Measurements from ENCODE around the gene PACSIN1.
"Not testable (repeated sequence)": the region's sequence is repeated elsewhere in the genome, so short reads cannot be mapped to it uniquely, and the experiment has no call there.

Gene PACSIN1

DNA sequence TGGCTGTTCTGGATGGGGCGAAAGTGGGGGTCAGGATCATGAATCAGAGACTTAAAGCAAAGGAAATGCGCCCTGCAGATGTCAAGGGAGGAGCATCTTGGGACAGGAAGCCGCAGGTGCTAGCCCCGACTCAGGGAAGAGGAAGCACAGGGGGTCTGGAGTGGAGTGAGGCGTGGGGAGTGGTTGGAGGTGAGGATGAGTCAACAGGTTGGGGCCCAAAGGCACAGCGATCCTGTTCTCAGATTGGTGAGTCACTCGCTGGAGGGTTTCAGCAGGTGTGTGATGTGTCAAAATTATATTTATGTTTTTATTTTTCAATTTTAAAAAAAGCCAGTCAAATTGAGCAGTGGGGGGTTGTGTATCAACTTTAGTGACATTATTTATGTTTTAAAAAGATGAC, 19.0 kb downstream of the PACSIN1 start:
- DNase-seq (ENCODE audit: low read depth, low spot score) = peak; percentile 17

DNA sequence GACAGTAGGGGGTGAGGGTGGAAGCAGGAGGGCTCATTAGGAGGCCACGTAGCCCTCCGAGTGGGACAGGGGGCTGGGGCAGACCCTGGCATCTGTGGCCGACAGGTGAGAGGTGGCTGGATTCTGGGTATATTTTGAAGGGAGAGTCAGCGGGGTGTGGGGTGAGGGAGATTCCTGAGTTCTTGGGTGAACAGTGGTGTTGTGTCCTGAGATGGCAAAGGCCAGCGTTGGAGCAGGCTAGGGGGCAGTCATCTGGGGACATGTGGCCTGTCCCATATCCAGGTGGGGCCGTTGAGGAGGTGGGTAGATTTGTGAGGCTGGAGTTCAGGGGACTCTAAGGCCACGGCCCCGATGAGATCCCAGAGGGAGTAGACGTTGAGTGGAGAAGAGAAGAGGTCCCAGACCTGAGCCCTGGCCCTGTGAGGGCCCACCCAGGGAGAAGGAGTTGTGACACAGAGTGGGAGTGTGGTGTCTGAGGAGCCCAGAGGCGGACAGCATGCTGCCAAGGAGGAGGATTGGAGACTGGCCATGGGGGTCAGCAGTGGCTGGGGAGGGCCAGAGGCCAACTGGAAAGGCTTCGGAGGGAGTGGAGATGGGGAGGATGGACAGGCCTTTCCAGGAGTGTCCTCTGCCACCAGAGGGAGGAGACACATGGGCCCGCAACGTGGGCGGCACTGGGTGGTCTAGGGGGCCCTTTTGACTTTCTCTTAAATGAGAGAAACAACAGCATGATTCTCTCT, 19.6 kb downstream of the PACSIN1 start:
- DNase-seq (ENCODE audit: low read depth, low spot score) = no peak

DNA sequence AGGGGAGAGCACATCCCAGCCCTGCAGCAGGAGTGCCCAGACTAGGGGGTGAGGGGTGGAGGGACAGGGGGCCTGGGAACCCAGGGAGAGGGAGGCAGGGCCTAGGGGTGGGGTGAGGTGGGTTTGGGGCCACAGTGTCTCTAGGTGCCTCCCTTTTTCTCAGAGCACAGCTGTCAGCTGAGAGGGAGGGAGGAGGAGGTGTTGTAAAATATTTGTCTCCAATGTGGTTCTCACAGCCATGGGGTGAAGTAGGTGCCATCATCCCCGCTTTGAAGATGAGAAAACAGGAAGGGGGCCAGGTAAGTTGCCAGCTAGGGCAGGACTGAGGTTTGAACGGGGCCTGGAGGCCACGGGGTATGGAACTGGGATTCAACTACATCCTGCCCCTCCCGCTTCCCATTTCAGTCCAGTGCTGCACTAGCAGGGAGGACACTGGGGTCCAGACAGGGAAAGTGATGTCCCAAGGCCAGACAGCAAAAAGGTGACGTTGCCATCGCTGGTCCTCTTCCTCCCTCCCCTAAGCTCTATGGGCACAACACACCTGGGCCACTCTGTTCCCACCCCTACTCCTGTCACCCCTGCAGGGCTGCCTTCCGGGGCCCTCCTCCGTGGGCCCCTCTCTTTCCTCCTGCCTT, 20.3 kb downstream of the PACSIN1 start:
- no peak for DNase-seq (ENCODE audit: low read depth, low spot score)

DNA sequence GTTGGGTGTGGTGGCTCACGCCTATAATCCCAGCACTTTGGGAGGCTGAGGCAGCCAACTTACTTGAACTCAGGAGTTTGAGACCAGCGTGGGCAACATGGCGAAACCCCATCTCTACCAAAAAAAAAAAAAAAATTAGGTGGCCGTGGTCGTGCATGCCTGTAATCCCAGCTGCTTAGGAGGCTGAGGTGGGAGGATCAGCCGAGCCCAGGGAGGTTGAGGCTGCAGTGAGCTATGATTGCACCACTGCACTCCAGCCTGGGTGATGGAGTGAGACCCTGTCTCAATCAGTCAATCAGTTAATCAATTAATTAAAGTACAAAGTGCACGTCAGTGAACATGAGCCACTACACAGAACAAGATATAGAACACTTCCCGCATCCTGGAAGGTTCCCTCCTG, 21.0 kb downstream of the PACSIN1 start:
- not testable (repeated sequence) for DNase-seq (ENCODE audit: low read depth, low spot score)

DNA sequence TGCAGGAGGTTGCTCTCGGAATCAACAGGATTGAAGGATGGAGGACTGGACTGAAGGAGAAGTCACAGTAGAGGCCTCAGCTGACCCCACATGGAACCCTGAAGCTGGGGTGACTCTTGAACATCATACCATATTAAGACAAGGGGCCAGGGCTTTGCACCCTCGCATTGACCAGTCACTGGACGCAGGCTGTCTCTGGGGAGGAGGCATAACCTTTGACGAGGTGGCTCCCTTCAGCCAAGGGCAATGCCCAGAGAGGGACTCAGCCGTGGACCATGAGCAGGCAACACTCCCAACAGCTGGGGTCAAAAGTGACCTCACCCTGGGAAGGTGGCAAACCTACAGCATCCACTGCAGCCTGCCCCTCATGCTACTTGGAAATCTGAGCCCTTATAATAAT, 21.7 kb downstream of the PACSIN1 start:
- no peak for DNase-seq (ENCODE audit: low read depth, low spot score)

DNA sequence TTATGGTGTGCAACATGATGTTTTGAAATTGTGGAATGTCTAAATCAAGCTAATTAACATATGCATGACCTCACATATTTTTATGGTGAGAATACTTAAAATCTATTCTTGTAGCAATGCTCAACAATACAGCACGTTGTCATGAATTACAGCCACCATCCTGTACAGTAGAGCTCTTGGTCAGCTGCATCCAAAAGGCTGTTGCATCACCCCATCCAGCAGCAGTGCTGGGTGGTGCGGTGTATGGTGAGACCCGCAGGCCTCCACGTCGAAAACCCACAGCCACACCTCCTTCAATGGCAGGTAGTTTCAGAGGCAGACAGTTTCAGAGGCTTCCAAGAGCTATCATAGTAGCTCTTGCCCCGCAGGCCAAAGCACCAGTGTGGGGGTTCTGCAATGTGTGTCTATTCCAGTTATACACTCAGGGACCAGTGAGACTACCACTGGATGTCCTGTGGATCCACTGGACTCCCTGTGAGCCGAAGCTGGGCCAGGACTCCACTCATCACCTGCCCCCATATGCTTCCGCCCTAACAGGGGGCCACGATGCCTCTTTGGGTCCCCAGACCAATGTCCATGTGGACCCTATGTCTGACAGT, 23.4 kb downstream of the PACSIN1 start:
- DNase-seq (ENCODE audit: low read depth, low spot score) = no peak

DNA sequence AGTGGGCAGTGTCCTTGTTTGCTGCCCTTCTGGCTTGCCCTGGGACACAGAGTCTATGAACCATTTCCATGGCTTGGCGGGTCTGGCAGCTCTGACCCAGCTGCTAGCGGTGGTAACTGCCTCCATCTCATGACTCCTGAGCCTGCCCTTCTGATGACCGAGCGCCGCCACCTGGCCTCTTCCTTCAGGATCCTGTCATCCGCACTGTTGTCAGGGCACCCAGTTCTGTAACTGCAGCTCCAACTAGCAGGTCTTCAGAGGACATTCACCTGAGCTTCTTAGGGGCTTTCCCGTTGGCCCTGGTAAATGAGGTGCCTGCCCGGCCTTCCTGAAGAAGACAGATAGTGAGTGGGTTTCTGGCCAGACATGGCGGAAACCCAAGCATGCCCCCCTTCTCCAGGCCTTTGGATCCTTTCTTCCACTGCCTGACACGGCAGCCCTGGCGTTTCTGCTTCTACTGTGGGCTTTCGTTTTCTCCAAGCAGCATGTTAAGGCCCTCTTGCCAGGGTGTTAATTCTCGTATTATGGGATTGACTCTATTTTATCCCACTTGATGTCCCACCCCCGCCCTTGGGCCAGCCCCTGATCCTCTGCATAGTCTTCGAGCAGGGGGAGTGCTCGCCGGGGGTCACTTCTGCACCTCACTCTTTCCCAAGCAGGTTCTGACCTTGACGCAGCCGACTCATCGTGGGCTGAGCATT, 24.7 kb downstream of the PACSIN1 start:
- DNase-seq (ENCODE audit: low read depth, low spot score) = no peak

DNA sequence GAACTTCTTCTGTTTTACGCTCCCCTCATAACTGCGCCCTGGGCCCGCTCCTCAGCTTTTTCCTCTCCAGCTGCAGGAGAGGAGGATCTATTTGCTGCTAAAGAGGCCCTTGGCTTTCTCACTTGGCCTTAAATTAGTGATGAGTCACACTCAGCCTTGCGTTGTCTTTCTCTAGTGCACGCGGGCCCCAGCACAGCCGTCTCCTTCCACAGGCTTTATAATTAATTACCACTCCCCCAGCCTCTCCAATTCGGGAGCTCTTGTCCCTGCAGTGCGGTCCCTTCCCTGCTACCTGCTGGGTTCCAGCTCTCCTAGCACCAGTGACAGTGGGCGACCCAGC, 25.2 kb downstream of the PACSIN1 start:
- no peak for DNase-seq (ENCODE audit: low read depth, low spot score)

DNA sequence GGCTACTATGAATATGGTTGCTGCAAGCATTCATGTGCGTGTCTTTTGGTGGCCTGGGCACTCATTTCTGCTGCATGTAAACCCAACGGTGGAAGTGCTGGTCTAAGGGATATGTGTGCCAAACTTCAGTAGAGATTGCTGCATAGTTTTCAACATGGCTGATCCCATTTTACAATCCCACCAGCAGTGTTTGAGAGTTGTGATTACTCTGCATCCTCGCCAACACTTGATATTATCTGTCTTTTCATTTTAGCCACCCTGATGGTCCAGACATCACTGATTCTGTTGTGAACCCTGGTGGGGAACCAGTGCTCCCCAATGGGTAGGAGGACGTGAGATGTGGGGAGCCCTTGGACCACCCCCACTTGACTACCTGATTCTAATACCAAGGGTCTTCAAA, 27.5 kb downstream of the PACSIN1 start:
- no peak for DNase-seq (ENCODE audit: low read depth, low spot score)

DNA sequence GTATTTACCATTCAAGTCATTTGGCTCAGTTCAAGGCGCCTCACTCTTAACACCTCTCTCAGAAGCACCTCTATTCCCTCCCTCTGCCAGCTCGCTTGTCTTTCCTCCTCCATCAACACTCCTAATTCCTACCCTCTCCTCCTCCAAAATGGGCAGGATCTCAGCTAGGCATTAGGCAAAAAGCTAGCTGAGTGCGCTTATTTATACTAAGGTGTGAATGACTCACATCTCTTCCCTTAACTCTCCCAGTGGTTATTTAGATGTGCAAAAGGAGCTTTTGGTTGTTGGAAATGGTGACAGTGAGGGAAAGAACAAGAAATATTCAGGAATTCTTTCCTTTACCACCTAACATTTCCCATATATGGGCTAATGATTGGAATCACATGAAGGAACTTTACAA, 29.1 kb downstream of the PACSIN1 start:
- DNase-seq (ENCODE audit: low read depth, low spot score) = no peak

DNA sequence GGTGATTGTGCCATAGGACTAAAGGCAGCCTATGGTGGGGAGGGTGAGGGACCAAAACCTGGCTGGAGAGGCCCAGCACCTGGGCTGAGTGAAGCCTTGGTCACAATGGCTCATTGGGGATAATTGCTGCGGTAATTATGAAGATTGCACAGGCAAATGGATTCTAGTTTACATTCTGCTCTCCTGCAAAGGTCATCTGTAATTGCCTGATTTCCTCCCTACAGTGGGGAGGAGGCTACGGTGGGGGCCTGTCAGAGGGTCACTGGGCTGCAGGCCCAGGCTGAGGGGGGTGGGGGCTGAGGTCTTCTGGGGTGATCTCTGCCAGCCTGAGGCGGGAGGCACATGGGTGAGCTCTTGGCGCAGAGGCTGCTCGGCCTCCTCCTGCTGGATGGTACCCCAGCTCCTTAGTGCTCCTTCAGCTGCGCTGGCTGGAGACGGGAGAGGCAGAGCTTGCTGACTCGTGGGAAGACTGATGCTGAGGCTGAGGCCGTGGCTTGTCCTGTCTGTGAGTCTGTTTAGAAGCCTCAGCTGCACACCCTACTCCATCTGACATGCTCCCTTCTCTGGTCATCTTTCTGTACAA, 30.3 kb downstream of the PACSIN1 start:
- DNase-seq (ENCODE audit: low read depth, low spot score) = no peak

DNA sequence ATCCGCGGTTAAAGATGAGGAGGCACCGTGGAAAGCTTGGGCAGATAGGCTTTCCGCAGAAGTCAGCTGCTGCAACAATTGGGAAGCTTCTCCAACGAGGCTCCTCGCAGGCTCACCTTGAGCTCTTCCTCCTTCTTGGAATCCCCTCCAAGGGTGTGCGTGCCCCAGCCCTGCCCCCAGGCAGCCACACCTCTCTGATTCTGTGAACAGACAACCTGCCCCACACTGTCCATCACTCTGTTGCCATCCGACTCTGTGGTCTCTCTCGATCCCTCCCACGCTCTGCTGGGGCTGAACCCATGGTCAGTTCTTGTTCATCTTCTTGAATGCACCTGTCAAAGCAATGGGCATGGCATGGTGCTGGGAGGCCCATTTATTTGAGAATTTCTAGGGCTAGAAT, 31.5 kb downstream of the PACSIN1 start:
- DNase-seq (ENCODE audit: low read depth, low spot score) = no peak

DNA sequence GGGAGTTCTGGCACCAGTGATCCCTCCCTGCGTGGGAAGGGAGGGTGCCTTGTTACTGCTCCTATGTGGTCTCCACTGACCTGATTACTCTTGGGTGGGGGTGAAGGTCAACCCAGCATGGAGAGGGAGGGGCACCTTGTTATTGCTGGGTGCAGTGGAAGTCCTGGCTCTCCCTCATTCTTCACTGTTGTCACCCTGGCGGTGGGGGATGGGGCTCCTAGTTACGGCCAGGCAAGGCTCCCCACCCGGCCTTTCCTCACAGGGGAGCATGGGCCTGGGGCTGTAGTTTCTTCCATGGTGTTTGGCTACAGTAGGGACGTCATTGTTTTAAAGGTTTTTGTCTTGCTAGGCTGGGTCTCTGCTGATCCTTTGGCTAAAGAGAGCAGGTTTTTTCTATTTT, 40.8 kb downstream of the PACSIN1 start:
- no peak for DNase-seq (ENCODE audit: low read depth, low spot score)

DNA sequence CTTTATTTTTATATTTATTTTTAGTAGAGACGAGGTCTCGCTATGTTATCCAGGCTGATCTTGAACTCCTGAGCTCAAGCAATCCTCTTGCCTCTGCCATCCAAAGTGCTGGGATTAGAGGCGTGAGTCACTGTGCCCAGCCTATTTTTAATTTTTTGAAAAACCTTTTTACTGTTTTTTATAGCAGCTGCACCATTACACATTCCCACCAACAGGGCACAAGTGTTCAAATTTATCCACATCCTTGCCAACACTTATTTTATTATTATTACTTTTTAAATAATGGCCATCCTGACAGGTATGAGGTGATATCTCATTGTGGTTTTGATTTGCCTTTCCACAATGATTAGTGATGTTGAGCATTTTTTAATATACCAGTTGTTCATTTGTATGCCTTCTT, 42.5 kb downstream of the PACSIN1 start:
- DNase-seq (ENCODE audit: low read depth, low spot score) = no peak

DNA sequence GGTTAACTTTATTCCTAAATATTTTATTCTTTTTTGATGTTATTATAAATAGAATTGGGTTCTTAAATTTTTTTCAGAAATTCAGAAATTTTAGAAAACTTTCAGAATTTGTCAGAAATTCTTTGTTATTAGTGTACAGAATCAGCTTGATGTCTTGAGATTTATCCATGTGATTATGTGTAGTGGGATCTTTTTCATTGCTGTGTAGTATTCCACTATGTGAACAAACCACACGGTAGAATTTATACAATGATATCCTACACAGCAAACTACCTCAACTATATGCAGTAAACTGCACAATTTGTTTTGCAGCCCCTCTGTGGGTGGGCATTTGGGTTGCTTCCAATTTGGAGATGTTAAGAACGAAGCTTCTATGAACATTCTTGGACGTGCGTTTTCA, 43.9 kb downstream of the PACSIN1 start:
- DNase-seq (ENCODE audit: low read depth, low spot score) = no peak

DNA sequence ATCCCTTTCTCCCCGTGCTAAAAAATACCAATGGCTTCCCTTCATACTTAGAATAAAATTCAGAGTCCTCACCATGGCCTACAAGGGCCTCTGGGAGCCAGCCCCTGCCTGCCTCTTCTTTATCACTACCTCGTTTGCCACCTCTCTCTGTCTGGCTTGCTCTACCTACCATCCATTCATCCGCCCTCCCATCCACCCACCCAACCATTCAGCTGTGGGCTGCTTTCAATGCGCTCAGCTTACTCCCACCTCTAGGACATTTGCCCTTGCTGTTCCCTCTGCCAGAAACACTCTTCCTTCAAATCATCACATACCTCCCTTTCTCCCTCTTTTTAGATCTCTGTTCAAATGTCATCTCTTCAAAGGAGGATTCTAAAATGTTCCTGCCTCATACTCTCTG, 44.4 kb downstream of the PACSIN1 start:
- DNase-seq (ENCODE audit: low read depth, low spot score) = no peak

DNA sequence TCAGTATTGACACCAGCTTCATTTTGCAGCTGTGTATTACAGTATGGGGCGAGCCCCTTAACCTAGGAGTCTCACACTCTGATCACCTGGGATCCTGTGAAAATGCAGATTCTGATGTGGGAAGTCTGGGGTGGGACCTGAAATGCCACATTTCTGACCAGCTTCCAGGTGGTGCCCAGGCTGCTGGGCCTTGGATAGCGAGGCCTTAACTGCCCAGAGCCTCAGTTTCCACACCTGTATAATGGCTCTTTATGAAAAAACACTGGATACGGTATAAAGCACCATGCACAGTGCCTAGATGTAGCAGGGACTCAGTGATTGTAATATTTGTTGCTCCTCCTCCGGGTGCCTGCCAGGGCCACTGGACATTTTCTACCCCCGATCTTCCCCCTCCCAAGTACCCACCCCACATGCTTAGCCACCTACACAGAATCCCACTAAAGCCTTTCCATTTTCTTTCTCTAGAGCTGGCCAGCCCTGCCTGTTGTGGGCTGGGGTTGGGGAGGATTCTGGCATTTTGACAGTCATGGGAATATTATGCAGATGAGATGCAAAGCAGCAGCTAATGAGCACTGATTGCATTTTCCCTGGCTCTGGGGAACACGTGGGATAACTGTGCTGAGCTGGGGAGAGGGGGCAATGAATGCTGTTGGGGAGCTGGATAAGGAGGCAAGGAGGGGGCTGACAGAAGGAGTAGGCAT, 45.5 kb downstream of the PACSIN1 start:
- DNase-seq (ENCODE audit: low read depth, low spot score) = no peak

DNA sequence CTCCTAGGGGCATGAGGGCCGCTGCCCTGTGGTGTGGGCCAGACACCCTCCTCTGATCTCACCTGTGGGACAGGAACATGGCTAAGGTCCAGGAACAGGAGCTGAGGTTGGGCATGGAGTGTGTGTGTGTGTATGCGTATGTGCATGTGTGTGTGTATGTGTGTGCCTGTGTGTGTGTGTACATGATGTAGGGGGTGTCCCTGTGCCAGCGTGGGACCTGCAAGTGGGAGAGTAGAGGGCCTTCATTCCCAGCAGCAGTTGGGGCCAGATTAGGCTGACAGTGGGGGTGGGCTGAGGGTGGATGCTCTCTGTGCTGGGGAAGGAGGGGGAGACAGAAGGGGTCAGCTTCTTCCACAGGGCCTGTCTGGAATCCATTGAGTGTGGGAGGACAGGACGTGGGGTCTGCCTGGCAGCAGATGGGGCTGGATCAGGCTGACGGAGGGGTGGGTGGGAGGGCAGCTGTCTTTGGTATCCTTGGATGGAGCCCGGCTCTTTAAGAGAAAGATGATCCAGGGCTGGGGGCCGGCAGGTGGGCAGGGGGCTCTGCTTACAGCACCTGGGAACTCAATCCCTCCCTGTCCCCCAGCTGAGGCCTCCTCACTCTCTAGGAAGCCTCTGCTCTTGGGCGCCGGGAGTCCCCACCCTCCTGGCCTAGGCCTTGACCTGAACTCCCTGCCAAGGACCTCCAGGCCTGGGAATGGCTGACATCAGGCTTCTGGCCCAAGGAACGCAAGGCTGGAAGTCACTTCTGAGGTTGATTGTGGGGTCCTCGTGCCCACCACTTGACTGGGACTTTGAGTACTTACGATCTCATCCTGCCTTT, 46.2 kb downstream of the PACSIN1 start:
- DNase-seq (ENCODE audit: low read depth, low spot score) = no peak

DNA sequence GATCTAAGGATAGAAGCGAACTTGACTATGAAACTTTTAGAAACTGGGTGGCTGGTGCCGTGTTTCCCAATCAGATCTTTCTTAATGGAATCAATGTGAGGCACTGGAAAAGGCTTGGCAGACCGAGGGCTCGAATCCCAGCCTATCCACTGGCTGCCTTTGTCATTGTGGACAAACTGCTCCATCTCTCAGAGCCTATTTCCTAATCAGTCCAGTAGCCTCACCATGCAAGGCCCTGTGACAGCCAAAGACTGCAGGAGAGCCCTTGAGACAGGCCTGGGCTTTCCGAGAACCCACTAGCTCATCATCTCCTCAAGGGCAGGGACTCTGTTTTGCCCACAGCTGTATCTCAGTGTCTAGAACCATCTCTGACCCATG, 46.9 kb downstream of the PACSIN1 start:
- no peak for DNase-seq (ENCODE audit: low read depth, low spot score)

DNA sequence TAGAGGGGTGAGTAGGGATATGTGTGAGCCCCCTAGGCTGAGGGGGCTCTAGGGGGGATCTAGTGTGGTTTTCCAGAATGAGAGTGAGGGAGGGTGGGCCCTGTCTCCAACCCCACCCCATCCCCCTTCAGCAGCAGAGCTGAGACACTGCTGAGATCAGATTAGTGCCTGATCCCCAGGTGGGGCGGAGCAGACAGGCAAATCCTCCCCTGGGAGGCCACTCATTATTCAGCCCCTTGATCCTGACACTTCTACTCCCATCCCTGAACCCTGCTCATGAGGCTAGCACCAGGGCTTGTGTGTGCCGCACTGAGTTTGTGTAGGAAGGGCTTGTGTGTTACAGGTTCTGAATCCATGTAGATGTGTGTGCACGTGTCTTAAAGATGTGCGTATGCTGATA, 47.8 kb downstream of the PACSIN1 start:
- DNase-seq (ENCODE audit: low read depth, low spot score) = no peak

DNA sequence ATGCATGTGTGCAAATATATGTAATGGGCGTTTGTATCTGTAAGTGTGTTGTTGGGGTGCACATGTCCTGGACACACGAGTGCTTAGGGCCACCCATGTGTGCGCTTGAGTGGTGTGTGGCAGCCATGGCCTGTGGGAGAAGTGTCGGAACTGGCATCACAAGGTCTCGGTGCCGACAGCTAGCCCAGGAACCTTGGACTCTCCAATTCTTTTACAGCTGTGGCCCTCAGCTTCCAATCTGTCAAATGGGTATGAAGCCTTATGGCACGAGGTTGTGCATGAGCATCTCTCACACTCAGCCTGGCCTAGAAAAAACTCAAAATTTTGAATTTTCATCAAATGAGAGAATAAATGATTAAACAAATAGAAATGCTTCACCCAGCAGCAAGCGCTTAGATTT, 48.2 kb downstream of the PACSIN1 start:
- DNase-seq (ENCODE audit: low read depth, low spot score) = no peak

Data from activated CD4-positive, CD25-positive, alpha-beta regulatory T cell treated with anti-CD3 and anti-CD28 coated beads, Interleukin-2, amount 50 U/mL, for 16 hours (primary cell).